RCC 7860 (cell line): ENCODE results near the gene EPHB6.

Experiments used
- DNase-seq: peaks from one replicate; pipeline ENCODE4 v3.0.0-alpha.2; 2015; ENCODE audit warnings: low spot score
- FAIRE-seq: peaks from 2 replicates; lab custom pipeline; 2012; peaks lifted over from hg19 to GRCh38; lab: Jason Lieb, UNC

EPHB6 gene

DNA sequence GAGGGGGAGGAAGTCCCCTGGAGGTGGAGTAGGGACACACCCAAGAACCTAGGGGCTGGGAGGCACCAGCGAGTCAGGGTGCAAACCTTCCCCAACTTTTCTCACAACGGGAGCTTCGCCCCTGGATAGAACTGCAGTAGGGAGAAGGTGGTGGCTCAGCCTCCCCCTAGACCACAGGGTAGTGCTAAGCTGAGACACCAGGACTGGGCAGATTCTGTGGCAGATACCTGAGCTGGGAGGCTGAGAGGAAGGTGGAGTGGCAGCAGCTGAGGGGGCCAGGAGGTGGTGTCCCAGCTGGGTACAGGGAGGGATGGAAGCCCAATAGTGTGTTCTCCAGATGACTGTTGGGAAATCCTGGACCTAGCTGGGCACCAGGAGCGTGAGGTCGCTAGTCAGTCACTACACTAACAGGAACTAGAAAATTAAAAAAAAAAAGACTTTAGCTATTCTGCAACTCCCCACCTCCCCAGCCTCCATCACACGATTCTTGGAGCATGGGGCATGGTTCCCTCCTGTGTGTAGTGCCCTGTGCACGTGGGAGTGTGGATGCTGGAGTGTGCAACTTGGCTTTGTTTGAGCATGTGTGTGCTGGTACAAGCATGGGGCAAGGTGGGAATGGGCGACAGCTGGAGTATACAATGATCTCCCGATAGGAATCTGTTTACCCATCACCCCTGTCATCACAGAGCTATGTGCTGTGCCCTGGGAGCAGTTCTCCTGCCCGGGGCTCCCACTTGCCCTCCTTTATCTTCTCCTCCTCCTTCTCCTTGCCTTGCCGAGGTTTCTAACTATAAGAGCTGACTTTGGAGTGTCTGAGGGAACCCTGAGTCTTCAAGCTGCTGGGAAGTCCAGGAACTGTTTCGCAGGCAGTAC lies 39.5 kb downstream of the EPHB6 start:
- FAIRE-seq = no peak
- no peak for DNase-seq

DNA sequence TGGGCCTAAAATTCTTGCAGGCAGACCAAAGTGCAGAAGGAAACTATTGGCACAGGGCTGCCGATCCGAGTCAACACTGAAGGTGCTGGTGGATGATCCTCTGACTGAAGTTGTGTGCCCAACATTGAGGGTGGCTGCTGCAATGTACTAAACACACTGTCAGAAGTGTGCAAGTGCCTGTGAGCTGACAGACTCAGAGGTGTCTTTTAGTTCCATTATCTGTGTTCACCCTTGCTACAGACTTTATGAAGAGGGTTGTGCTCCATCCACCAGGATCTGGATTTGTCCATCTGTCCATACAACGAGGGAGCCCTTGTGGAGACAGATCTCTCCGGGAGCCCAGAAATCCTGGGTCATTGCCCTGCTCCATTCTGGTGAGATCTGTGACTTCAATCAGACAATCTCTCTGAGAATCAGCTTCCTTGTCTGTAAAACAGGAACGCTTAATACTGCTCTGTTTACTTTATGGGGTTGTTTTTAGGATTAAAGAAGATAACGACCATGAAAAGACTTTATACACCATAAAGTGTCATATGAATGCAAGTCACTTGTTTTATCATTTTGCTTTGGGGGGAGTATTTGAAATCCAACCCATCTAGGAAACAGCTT lies 40.2 kb downstream of the EPHB6 start:
- DNase-seq (no peak), FAIRE-seq (no peak)

DNA sequence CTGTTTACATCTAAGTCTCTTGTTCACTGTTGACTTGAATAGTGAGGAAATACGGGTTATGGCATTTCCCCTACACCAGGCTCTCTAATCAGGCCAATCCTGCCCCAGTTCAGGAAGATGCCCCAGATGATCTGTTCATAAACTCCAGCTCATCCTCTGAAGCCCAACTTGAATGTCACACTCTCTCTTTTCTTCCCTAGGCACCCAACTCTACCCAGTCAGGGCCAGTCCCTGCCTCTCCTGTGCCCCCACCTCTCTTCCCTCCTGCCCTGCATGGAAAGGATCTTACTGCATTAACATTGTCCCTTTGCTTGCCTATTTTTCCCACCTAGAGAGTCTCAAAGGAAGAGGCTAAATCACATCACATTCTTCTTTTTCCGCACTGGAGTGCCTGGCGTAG lies 41.3 kb downstream of the EPHB6 start:
- FAIRE-seq = no peak
- DNase-seq = no peak

DNA sequence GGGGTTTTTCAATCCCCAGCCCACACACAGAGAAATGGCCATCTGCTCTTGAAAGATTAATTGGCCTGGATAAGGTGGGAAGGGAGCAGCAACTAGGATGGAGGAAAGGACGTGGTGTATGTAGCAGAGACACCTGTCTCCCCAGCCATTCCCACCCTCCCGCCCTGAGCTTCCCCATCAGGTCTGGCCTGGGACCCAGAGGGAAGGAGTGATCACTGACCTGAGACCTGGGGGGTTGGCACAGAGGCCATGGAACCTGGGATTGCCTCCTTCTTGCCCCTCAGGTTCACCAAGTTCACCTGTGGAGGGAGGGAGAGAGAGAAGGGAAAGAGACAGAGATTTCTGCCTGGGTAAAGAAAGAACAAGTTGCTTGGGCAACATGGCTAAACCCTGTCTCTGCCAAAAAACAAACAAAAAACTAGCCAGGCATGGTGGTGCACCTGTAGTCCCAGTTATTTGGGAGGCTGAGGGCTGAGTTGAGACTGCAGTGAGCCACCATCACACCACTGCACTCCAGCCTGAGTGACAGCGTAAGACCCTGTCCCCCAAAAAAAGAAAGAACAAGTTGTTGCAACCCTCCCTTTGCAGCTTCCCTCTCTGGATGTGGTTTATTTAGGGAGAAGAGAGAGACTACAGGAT lies 42.0 kb downstream of the EPHB6 start:
- DNase-seq = no peak

DNA sequence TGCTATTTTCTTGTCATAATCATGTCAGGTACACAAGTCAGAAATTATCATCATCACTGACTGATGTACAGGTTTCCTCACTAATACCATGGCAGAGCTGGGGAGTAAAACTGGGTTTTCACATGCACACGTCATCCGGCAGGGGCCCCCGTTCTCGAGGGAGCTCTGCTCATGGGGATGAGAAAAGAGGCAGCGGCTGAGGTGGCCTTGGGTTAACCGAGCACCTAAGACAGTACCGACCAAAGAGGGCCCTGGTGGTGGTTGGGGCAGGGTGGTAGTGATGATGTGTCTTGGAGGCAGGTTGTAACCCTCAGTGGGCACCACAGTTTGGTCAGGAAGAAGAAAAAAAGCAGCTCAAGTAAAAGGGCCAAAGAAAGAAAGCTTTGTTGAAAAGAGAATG lies 42.8 kb downstream of the EPHB6 start:
- FAIRE-seq = no peak
- no peak for DNase-seq

More for the DNA sequence above, 42.0 kb downstream of the EPHB6 start:
- FAIRE-seq = no peak

DNA sequence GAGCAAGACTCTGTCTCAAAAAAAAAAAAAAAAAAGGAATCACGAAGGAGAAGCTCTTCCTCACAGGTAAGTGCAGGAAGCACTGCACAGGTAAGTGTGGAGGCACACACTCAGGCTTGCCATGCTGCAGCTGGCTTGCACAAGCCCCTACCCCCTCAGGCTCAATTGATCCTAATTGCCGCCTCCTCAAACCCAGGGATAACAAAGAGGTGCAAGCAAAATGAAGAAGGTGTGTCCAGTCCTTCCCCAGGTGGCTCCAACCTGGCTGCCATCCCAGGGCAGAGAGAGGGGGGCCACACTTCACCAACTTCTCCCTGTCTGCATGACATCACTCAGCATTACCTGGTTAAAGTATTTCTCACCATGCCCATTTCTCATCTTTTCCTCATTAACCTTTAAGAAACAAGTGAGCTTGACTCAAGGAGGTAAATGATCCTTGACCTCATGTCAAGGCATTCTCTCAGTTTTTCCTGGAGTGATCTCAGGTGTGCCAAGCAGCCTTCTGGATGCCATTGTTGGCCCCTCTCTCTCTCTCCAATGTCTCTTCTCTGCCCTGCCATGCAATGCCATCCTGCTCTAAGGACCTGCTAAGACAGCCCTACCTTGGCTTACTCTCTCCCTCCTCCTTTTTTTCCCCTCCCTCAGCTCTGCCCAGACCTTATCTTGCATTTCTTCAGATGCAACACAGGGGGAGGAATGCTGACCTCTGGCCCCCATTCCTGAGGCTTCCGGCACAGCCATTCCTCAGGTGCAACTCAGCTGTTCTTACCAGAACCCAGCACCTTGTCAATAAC lies 43.7 kb downstream of the EPHB6 start:
- no peak for DNase-seq
- no peak for FAIRE-seq

DNA sequence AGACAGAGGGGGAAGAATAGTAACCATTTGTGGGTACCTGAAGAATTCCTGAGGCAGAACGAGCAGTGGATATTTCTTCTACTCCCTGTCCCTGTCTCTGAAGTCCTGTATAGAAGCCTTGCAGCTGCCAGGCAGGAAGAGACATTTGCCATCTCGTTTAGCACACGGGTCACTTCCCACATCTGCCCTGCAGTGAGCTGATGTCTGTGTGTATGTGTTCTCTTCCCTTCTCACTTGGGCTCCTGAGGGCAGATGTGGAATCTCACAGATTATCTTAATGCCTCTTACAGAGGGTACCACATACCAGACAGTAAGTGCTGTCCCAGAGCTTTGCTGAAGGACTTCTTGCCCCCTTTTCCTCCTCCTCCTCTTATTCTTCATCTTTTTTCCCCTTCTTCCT lies 44.8 kb downstream of the EPHB6 start:
- FAIRE-seq (no peak), DNase-seq (no peak)

DNA sequence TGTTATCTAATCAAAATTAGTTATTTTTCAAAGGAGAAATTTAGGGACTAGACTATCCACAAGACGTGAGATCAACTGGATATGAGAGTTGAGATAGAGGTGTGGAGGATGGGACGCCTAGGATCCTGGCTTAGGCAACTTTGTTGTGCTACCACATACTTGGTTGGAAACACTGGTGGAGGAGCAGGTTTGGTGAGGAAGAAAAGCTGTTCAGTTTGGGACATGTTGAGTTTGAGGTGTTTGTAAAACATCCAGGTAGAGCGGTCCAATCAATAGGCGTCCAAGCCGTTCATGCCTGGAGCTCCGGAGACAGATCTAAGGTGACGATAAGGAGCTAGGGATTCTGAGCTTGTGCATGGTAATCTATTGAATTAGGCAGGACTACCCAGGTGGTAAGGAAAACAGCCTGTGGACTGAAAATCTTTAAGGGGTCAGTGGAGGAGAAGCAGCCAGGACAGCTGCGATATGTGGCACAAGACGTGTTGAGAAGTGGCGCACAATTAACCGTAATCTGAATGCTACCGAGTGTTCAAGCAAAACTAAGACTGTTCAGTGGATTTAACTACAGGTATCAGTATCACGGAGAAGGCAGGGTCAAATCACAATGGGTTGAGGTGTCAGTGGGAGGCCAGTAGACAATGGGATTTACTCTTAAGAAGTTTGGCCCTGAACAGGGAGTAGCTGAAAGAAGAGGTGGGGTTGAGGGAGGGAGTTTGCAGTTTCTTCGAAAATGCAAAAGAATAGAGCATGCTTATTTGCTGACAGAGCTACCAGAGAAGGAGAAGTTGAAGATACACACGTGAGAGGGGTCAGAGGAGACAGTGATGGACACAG lies 46.8 kb downstream of the EPHB6 start:
- DNase-seq (no peak), FAIRE-seq (no peak)

DNA sequence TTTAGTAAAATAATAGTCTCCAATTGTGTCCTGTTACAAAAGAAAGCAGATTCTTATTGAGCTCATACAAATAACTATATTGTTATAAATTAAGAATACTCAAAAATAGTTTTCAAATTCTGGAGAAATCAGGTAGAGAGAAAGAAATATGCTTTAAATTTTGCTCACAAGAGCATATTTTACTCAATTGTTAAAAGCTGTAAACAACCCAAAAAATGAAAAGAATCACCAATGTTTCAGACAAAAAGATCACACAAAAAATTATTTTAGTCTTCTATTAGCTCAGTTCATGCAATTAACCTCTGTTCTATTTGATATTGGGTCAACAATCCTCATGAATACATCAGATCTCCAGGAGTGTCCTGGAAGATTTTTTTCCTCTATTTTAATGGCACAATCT lies 49.3 kb downstream of the EPHB6 start:
- FAIRE-seq (no peak), DNase-seq (no peak)

DNA sequence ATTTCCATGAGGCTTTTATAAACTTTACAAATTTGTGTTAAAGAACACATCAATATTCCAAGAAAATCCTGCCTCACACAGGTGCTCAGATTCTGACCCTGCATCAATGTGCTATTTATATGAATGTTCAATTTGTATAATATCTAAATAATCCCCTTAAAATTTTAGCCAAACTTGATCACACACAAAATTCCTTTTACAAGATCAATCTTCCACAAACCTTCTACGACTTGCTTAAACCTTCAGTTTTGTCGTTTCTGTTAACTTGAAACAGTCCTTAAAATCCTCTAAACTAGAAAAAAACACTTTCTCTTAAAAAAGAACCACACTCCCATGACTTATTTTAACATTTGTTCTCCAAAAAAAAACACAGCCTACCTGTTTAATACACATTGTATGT lies 50.9 kb downstream of the EPHB6 start:
- no peak for DNase-seq

DNA sequence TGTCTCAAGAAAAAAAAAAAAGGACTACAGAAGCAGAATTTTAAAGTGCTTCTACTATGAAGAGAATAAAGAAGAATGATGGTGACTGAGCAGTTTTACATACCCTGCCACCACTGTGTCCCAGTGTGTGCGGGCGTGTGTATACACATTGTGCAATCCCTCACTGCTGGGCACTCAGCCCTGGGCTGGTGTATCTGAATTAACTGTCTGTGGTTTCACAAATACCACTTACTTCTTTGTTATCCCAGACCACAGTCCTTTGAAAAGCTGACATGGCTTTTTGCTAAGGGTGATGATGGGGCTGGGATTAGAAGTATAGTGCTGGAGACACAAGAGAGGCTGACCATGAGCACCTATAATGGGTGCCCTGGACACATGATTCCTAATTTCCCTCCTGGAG lies 51.8 kb downstream of the EPHB6 start:
- FAIRE-seq = no peak
- DNase-seq = no peak

More for the DNA sequence above, 50.9 kb downstream of the EPHB6 start:
- FAIRE-seq = no peak

DNA sequence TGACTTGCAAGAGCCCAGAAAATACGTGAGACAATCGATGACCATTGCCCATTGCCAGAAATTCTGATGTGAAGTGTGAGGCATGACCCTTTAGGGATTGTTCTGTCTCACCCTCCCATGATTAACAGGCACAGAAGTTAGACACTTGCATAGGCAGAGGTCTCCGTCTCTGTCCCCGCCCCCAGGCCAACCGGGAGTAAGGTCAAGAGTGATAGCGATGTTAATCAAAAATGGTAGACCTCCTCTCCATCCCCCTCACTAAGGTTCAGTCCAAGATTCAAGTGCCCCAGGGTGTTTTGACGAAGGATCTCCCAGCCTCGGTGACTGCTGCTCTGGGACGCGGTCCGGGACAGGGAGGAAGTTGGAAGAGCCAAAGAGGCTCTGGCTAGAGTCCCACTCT lies 53.4 kb downstream of the EPHB6 start:
- no peak for FAIRE-seq
- no peak for DNase-seq

DNA sequence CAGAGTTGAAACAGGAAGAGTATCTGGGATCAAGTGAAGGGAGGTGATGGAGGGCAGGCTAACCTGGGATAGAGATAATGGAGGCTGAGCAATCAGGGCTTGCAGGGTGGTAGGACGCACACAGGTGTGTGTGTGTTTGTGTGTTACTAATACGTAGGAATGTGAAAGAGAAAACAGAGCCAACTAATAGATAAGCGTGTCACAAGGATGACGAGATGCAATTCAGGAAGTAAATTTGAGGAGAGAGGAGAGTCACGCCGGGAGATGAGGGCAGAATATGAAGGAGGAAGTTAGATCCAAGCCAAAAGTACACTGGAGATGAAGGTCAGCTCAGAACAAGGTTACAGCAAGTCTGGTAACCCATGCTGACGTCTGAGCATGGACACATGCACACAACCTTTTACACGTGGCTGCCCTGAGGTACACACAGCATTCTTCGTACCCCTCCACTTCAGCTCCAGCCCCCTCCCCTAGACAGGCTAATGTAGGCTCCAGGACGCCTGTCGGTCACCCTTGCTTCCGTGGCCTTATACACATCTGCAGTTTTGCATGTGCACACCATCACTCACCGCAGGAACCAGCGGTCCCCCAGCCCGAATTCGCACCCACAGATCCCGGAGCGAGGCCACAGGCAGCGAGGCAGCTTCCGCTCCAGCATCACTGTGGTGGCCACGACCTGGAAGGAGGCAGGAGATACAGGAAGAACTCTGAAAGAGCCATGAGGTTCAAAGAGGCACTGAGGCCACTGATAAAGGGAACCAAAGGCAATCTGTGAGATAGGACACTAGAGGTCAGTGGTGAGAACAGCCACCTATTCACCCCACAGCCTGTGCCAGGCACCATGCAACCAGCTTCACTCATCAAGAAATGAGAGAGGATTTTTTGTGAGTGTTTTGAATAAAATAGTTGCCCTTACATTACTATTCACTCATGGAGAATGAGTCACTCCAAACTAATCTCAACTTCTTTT lies 54.3 kb downstream of the EPHB6 start:
- DNase-seq = no peak
- no peak for FAIRE-seq

DNA sequence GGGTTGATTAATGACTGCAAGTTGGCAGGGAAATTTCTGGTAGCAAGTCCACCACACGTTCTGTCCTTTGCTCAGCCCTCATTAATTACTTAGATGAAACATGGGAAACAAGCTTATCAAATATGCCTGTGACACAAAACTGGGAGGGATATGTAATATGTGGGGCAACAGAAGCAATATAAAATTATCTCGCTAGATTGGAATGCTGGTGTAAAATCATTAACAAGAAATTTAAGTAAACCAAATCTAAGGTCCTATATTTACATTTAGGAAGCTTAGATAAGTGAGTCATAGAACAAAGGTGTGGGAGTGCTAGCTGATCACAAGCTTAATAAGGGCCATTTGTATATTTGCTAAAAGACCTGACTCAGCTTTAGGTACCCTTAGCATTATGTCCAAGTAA lies 55.2 kb downstream of the EPHB6 start:
- DNase-seq (no peak), FAIRE-seq (no peak)

DNA sequence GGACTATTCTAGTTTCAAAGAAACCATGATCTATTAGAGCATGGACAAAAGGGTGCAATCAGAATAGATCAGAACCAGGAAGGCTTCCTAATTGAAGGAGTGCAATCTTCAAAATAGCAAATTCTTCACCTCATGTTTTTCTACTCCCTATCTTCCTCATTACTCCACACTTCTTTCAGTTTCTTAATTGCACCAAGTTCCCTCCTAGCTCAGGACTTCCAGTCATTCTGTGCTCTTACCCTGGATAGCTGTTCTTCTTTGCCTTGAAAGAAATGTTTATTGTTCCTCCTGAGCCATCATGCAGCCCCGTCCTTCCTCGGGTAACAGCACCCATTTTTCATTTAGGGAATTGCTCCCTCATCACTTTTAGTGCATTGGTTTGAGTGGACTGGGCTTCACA lies 55.6 kb downstream of the EPHB6 start:
- no peak for DNase-seq
- FAIRE-seq = no peak

DNA sequence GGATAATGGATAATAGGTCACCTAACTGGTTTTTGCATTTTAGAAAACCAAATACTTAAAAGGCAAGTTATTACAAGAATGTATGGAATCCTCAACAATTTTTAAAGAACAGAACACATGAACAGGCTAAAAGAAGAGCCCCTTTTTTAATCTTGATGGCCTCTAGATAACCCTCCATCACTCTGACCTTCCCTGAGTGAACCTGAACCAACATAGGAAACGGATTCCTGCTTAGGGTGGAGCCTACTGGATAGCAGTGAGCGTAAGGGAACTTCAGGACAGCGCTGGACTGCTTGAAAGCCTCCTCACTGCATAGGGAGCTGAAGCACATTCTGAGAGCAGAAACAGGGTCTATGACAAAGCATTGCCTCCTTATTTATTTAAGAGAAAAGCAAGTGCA lies 58.2 kb downstream of the EPHB6 start:
- no peak for FAIRE-seq
- DNase-seq = no peak

DNA sequence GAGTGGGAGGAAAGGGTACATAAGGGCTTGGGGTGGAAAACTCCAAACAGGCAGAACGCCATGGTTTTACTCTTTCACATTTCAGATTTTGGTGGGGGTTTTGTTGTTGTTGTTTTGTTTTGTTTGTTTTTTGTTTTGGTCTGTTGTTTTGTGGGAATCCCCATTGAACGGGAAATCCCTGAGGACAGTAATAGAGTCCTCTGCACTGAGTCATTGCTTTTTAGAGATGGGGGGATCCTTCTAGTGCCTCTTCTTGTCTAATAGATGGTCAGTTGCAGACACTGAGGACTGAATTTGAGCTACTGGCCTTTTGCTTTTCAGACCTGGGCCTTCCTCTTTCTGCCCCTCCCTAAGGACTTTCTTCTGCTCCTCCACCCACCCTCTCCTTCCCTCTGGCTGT lies 58.7 kb downstream of the EPHB6 start:
- FAIRE-seq (no peak), DNase-seq (no peak)

DNA sequence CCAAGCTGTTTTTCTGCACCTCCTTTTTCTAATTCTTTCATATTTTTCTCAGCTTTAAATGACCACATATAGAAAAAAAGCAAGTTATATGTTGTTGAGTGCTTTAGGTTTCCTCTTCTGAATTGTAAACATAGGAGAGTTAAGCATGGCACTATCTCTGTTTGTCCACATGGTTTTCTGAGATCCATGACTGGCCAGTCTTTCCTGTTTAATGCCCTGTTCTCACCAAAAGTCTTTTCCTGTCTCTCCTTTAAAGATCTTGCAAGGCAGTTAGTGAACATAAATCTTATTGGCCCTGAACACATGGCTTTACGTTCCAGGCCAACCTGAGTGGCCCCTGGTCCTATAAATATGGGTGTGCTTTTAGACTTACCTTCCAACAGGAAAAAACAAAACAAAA lies 59.2 kb downstream of the EPHB6 start:
- FAIRE-seq (no peak), DNase-seq (no peak)

DNA sequence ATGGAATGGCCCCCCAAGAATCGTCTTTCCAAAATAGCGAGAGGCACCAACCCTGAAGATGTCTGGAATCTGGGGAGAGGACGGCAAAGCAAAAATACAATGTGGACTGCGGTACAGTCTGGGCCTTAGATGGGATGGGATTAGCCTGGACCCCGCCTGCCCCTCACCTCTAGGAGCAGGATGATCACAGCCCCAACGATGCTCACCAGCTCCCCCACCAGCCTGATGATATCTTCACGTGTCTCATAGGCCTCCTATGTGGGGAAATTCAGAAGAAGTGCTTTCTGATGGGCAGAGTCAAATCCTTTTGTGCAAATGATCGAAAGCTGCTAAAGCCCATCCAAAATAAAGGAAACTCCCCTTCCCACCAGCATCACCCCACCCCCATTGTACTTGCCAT lies 60.4 kb downstream of the EPHB6 start:
- DNase-seq (no peak), FAIRE-seq (no peak)
